GM23338 (cell line): ENCODE measurements around the gene ELFN1. TPM values are rescaled to one million over a fixed set of nuclear protein-coding genes. Genes with fewer than 3 reads are reported as not detected.

Source experiments
- ATAC-seq: fragments of 200-7000 bp; cut with Tn5 transposase; 3 replicates; pipeline ENCODE4 v1.9.1; 2020
- DNase-seq: peaks from one replicate; pipeline ENCODE4 v3.0.0-alpha.2; 2015; ENCODE audit warnings: low spot score
- H2AFZ ChIP-seq: fragments of 200-600 bp; sonication (generic); 2 replicates; pipeline ENCODE4 v1.8.0; 2016; ENCODE audit warnings: antibody characterized with exemption, mild to moderate bottlenecking, moderate library complexity
- H3F3A ChIP-seq: fragments of 200-600 bp; sonication (generic); replicated peaks from 2 replicates; pipeline ENCODE4 v1.8.0; 2017; ENCODE audit warnings: antibody characterized with exemption, mixed run types, low read depth
- H3K27ac ChIP-seq: fragments of 200-600 bp; sonication (generic); 2 replicates; pipeline ENCODE4 v1.6.1; 2016; ENCODE audit warnings: low read depth
- H3K27me3 ChIP-seq: fragments of 200-600 bp; sonication (generic); 2 replicates; pipeline ENCODE4 v1.8.0; 2016; ENCODE audit warnings: mild to moderate bottlenecking, mixed run types, moderate library complexity; ENCODE audit not compliant: insufficient read depth
- H3K36me3 ChIP-seq: fragments of 200-600 bp; sonication (generic); 2 replicates; pipeline ENCODE4 v1.8.0; 2016; ENCODE audit warnings: mild to moderate bottlenecking; ENCODE audit not compliant: insufficient read depth
- H3K4me1 ChIP-seq: fragments of 200-600 bp; sonication (generic); 2 replicates; pipeline ENCODE4 v1.8.0; 2016; ENCODE audit warnings: mild to moderate bottlenecking, moderate library complexity; ENCODE audit not compliant: insufficient read depth
- H3K4me2 ChIP-seq: fragments of 200-600 bp; sonication (generic); 2 replicates; pipeline ENCODE4 v1.7.1; 2017; ENCODE audit warnings: mixed run types
- H3K4me3 ChIP-seq: fragments of 200-600 bp; sonication (generic); 2 replicates; pipeline ENCODE4 v1.6.1; 2016; ENCODE audit warnings: mixed run types
- H3K79me2 ChIP-seq: fragments of 200-600 bp; sonication (generic); replicated peaks from 2 replicates; pipeline ENCODE4 v1.8.0; 2017; ENCODE audit warnings: mild to moderate bottlenecking; ENCODE audit not compliant: insufficient read depth
- H3K9me2 ChIP-seq: fragments of 200-600 bp; sonication (generic); 2 replicates; pipeline ENCODE4 v1.8.0; 2017; ENCODE audit not compliant: insufficient read depth
- H4K20me1 ChIP-seq: fragments of 200-600 bp; sonication (generic); replicated peaks from 2 replicates; pipeline ENCODE4 v1.8.0; 2017; ENCODE audit warnings: mild to moderate bottlenecking; ENCODE audit not compliant: insufficient read depth
- H3K27ac Mint-ChIP-seq: 2 replicates; pipeline ENCODE4 v1.8.0; 2020; ENCODE audit warnings: inconsistent platforms, mild to moderate bottlenecking, moderate library complexity, mixed read lengths
- H3K27me3 Mint-ChIP-seq: 3 replicates; pipeline ENCODE4 v1.8.0; 2022; ENCODE audit warnings: low read depth, mild to moderate bottlenecking, moderate library complexity, mixed read lengths, inconsistent platforms; ENCODE audit not compliant: insufficient read depth, poor library complexity
- H3K36me3 Mint-ChIP-seq: 3 replicates; pipeline ENCODE4 v1.8.0; 2021; ENCODE audit warnings: low read depth, mild to moderate bottlenecking, inconsistent platforms, moderate library complexity, mixed read lengths
- H3K4me1 Mint-ChIP-seq: 3 replicates; pipeline ENCODE4 v1.8.0; 2020; ENCODE audit warnings: mild to moderate bottlenecking, inconsistent platforms, mixed read lengths
- H3K4me3 Mint-ChIP-seq: 3 replicates; pipeline ENCODE4 v1.8.0; 2021; ENCODE audit warnings: moderate library complexity, mild to moderate bottlenecking, inconsistent platforms, mixed read lengths
- H3K9me3 Mint-ChIP-seq: 3 replicates; pipeline ENCODE4 v1.8.0; 2020; ENCODE audit warnings: moderate library complexity, mild to moderate bottlenecking, inconsistent platforms, mixed read lengths
- CREB1 ChIP-seq: fragments of 250-450 bp; sonication (Bioruptor Pico); IDR thresholded peaks from 2 replicates; pipeline ENCODE4 v1.5.0; 2020; ENCODE audit warnings: low read depth, mild to moderate bottlenecking, moderate library complexity
- EZH2 ChIP-seq: fragments of 200-600 bp; sonication (generic); IDR thresholded peaks from one replicate; pipeline ENCODE4 v1.8.0; 2017; ENCODE audit warnings: antibody characterized with exemption, mild to moderate bottlenecking, low read depth; ENCODE audit not compliant: unreplicated experiment
- JUNB ChIP-seq: IDR thresholded peaks from one replicate; pipeline ENCODE4 v1.6.1; 2016; ENCODE audit warnings: antibody characterized with exemption; ENCODE audit not compliant: unreplicated experiment
- NANOG ChIP-seq: IDR thresholded peaks from 2 replicates; pipeline ENCODE4 v1.6.1; 2016; ENCODE audit warnings: antibody characterized with exemption, borderline replicate concordance
- POLR2AphosphoS5 ChIP-seq: IDR thresholded peaks from 2 replicates; pipeline ENCODE4 v1.6.1; 2016; ENCODE audit warnings: antibody characterized with exemption, low read depth
- REST ChIP-seq: IDR thresholded peaks from one replicate; pipeline ENCODE4 v1.6.1; 2018; ENCODE audit warnings: antibody characterized with exemption; ENCODE audit not compliant: unreplicated experiment
- STAT1 ChIP-seq: IDR thresholded peaks from one replicate; pipeline ENCODE4 v1.6.1; 2016; ENCODE audit warnings: antibody characterized with exemption; ENCODE audit not compliant: unreplicated experiment
- ZNF114 ChIP-seq: fragments of 250-450 bp; sonication (Bioruptor Pico); IDR thresholded peaks from 2 replicates; pipeline ENCODE4 v1.5.0; 2020; ENCODE audit warnings: mild to moderate bottlenecking, moderate library complexity
- ZNF331 ChIP-seq: fragments of 250-450 bp; sonication (Bioruptor Pico); IDR thresholded peaks from 2 replicates; pipeline ENCODE4 v1.5.0; 2020; ENCODE audit warnings: low read depth, mild to moderate bottlenecking, moderate library complexity
- ZNF462 ChIP-seq: fragments of 250-450 bp; sonication (Bioruptor Pico); IDR thresholded peaks from 2 replicates; pipeline ENCODE4 v1.5.0; 2020; ENCODE audit warnings: mild to moderate bottlenecking, moderate library complexity
- polyA plus RNA-seq: library from polyadenylated mRNA; unstranded; fragments of >200 nt; fragmentation: Nextera tagmentation; extraction: Ambion mirVana; gene quantifications from 2 replicates; pipeline ENCODE4 v1.2.1, GENCODE V29; 2016
- total RNA-seq: library from RNA; depleted of rRNA; stranded (reverse); fragments of >200 nt; shearing (Covaris generic); gene quantifications from 2 replicates; pipeline ENCODE4 v1.2.3, GENCODE V29; 2014
- TF ChIP-seq, protein P1 (sequence below), 2 experiments: fragments of 200-600 bp in 1 of 2; sonication (generic) in 1 of 2; conservative IDR thresholded peaks; 2 replicates each; pipeline versions ENCODE4 v1.5.1 to v1.6.1; 2016 to 2017; ENCODE audit warnings: antibody characterized with exemption in 2 of 2, low read depth in 2 of 2, mild to moderate bottlenecking in 2 of 2, moderate library complexity in 1 of 2
- TF ChIP-seq, protein P2 (sequence below): IDR thresholded peaks from 2 replicates; pipeline ENCODE4 v1.6.1; 2016; ENCODE audit warnings: antibody characterized with exemption

Gene ELFN1
- total and polyA plus RNA-seq, 2 experiments from 2014 or later, result 0.08 to 3.5 TPM

DNA sequence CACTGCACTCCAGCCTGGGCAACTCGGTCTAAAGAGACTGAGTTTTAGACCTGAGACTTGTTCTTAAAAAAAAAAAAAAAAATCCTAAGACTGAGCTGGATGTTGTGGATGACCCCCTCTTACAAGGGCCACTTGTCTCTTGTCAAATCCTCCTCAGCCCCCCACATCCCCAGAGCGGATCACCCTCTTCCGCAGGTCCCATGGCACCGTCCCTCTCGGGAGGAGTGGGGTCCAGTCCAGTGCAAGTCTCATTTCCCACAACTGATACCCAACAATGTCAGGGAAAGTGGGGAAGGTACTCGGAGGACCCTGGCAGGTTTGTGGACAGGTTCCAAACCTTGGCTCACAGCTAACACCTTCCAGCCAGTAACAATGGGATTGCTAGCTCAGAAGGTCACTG, 100.3 kb downstream of the ELFN1 start (continued):
- TF ChIP-seq, protein P1, sequence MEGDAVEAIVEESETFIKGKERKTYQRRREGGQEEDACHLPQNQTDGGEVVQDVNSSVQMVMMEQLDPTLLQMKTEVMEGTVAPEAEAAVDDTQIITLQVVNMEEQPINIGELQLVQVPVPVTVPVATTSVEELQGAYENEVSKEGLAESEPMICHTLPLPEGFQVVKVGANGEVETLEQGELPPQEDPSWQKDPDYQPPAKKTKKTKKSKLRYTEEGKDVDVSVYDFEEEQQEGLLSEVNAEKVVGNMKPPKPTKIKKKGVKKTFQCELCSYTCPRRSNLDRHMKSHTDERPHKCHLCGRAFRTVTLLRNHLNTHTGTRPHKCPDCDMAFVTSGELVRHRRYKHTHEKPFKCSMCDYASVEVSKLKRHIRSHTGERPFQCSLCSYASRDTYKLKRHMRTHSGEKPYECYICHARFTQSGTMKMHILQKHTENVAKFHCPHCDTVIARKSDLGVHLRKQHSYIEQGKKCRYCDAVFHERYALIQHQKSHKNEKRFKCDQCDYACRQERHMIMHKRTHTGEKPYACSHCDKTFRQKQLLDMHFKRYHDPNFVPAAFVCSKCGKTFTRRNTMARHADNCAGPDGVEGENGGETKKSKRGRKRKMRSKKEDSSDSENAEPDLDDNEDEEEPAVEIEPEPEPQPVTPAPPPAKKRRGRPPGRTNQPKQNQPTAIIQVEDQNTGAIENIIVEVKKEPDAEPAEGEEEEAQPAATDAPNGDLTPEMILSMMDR (conservative IDR thresholded peaks at IDR 0.05; ENCODE audit: low read depth in 2 of 2), result no peak
- TF ChIP-seq, protein P2, sequence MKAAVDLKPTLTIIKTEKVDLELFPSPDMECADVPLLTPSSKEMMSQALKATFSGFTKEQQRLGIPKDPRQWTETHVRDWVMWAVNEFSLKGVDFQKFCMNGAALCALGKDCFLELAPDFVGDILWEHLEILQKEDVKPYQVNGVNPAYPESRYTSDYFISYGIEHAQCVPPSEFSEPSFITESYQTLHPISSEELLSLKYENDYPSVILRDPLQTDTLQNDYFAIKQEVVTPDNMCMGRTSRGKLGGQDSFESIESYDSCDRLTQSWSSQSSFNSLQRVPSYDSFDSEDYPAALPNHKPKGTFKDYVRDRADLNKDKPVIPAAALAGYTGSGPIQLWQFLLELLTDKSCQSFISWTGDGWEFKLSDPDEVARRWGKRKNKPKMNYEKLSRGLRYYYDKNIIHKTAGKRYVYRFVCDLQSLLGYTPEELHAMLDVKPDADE, result no peak
- no peak for TF ChIP-seq EZH2
- TF ChIP-seq POLR2AphosphoS5, result no peak
- no peak for TF ChIP-seq STAT1
- no peak for TF ChIP-seq REST
- TF ChIP-seq ZNF331, result no peak
- no peak for TF ChIP-seq JUNB
- TF ChIP-seq CREB1, result no peak
- TF ChIP-seq NANOG, result no peak
- no peak for TF ChIP-seq ZNF114

DNA sequence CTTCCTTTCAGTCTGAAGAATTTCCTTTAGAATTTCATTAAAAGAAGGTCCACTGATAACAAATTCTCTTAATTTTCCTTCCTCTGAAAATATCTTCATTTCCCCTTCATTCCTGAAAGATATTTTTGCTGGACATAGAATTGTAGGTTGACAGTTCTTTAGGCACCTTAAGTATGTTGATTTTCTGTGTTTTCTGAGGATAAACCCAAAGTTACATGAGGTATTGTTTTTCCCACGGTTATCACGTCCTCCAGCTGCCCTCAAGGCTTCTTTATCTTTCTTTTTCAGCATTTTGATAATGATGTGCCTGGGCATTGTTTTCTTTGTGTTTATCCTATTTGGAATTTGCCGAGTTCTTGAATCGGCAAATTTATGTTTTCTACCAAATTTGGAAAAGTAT, 105.3 kb downstream of the ELFN1 start:
- Histone ChIP-seq H3K36me3 (no peaks in the 10 kb centered on the region), H3F3A (no peaks in the 10 kb centered on the region), H3K27me3 (no peaks in the 10 kb centered on the region), H3K4me1 (no peaks in the 10 kb centered on the region), H3K4me3 (no peak overlapping the region), H2AFZ (no peak overlapping the region), H3K79me2 (no peaks in the 10 kb centered on the region), H3K9me2 (no peaks in the 10 kb centered on the region), H3K4me2 (no peak overlapping the region), H3K27ac (no peak overlapping the region), H4K20me1 (no peaks in the 10 kb centered on the region)
- Mint-ChIP-seq H3K4me3 (no peak overlapping the region), H3K27ac (no peak overlapping the region), H3K36me3 (no peaks in the 10 kb centered on the region), H3K4me1 (no peaks in the 10 kb centered on the region), H3K27me3 (no peaks in the 10 kb centered on the region), H3K9me3 (peaks cover 26% of the 10 kb centered on the region; the same call in 2 of the 3 replicates)
- ATAC-seq (no peak), DNase-seq (no peak)
- TF ChIP-seq STAT1, result no peak
- TF ChIP-seq ZNF331, result no peak
- TF ChIP-seq JUNB, result no peak
- no peak for TF ChIP-seq POLR2AphosphoS5
- TF ChIP-seq ZNF462 (CRISPR knock-in tag), result no peak
- TF ChIP-seq ZNF114, result no peak
